PC-3 (cell line): Measurements from ENCODE around the gene PPCDC.

ENCODE experiments used
- EZH2 ChIP-seq: fragments of 300-600 bp; sonication (generic); IDR thresholded peaks from one replicate; pipeline ENCODE4 v1.6.1; 2017; ENCODE audit warnings: antibody characterized with exemption, mild to moderate bottlenecking, low read length; ENCODE audit not compliant: unreplicated experiment
- TF ChIP-seq, protein P1 (sequence below): fragments of 300-600 bp; sonication (generic); conservative IDR thresholded peaks from 2 replicates; pipeline ENCODE4 v1.5.1; 2017; ENCODE audit warnings: antibody characterized with exemption, low read depth, mild to moderate bottlenecking, low read length

GRCh38 chr15:75038231-75038630 is 14.8 kb downstream of the PPCDC start:
- TF ChIP-seq, protein P1, sequence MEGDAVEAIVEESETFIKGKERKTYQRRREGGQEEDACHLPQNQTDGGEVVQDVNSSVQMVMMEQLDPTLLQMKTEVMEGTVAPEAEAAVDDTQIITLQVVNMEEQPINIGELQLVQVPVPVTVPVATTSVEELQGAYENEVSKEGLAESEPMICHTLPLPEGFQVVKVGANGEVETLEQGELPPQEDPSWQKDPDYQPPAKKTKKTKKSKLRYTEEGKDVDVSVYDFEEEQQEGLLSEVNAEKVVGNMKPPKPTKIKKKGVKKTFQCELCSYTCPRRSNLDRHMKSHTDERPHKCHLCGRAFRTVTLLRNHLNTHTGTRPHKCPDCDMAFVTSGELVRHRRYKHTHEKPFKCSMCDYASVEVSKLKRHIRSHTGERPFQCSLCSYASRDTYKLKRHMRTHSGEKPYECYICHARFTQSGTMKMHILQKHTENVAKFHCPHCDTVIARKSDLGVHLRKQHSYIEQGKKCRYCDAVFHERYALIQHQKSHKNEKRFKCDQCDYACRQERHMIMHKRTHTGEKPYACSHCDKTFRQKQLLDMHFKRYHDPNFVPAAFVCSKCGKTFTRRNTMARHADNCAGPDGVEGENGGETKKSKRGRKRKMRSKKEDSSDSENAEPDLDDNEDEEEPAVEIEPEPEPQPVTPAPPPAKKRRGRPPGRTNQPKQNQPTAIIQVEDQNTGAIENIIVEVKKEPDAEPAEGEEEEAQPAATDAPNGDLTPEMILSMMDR: no peak
- no peak for TF ChIP-seq EZH2
